Fibroblast of the conjunctiva (primary cell): ENCODE results near the gene HRCT1.

Experiments
- DNase-seq: peaks from one replicate; pipeline ENCODE4 v3.0.0-alpha.2; 2010; ENCODE audit warnings: low read depth

Gene HRCT1

GRCh38 chr9:35944173-35944572 is 38.2 kb downstream of the HRCT1 start:
- DNase-seq = no peak

GRCh38 chr9:35944841-35945240 is 38.8 kb downstream of the HRCT1 start:
- DNase-seq = no peak

- DNase-seq = peak; percentile 86
These were observed 39.5 kb downstream of the HRCT1 start for GRCh38 chr9:35945341-35946018.

GRCh38 chr9:35948451-35948850 is 42.4 kb downstream of the HRCT1 start:
- no peak for DNase-seq

GRCh38 chr9:35948901-35949318 is 42.9 kb downstream of the HRCT1 start:
- DNase-seq = no peak

- no peak for DNase-seq
These were observed 45.7 kb downstream of the HRCT1 start for GRCh38 chr9:35951736-35952135.

- DNase-seq = no peak
These were observed 46.7 kb downstream of the HRCT1 start for GRCh38 chr9:35952526-35953191.

- peak; percentile 86 for DNase-seq
These were observed 49.0 kb downstream of the HRCT1 start for GRCh38 chr9:35954942-35955546.

GRCh38 chr9:35956651-35957050 is 50.6 kb downstream of the HRCT1 start:
- no peak for DNase-seq
